ENCODE data around the gene GLRX5.

The GLRX5 gene

GRCh38 chr14:95553141-95553540 lies 18.3 kb downstream of the GLRX5 start:
- H3K4me1 ChIP-seq (ENCODE audit: insufficient read depth, insufficient read length), result no peaks in the 10 kb centered on the region
- H3K9ac ChIP-seq (ENCODE audit: insufficient read length, low read depth), result no peak overlapping the region
- H3K9me3 ChIP-seq (ENCODE audit: insufficient read depth, low read length), result 0 out of 2 replicates have a peak, but pooled peaks cover 6% of the 10 kb centered on the region
- H3K27me3 ChIP-seq (ENCODE audit: insufficient read depth, insufficient read length), result no peaks in the 10 kb centered on the region
- no peak for DNase-seq (ENCODE audit: low read depth, low spot score)
- TF ChIP-seq SUZ12 (IDR thresholded peaks at IDR 0.05; ENCODE audit: extremely low read depth, insufficient read depth, insufficient read length) (no peak), YY1 (IDR thresholded peaks at IDR 0.05; ENCODE audit: insufficient read depth, insufficient read length) (no peak), ZNF274 (IDR thresholded peaks at IDR 0.05; ENCODE audit: low read depth, low read length) (no peak)
- no peak overlapping the region for H3K4me3 ChIP-seq (ENCODE audit: insufficient read length, low read depth)
- no peaks in the 10 kb centered on the region for H3K36me3 ChIP-seq (ENCODE audit: insufficient read depth, insufficient read length, low read length)

GRCh38 chr14:95555053-95555452 lies 20.2 kb downstream of the GLRX5 start:
- TF ChIP-seq SUZ12 (IDR thresholded peaks at IDR 0.05; ENCODE audit: extremely low read depth, insufficient read depth, insufficient read length) (no peak), ZNF274 (IDR thresholded peaks at IDR 0.05; ENCODE audit: low read depth, low read length) (no peak)
- no peaks in the 10 kb centered on the region for H3K4me1 ChIP-seq (ENCODE audit: insufficient read depth, insufficient read length)

GRCh38 chr14:95557291-95557690 lies 22.4 kb downstream of the GLRX5 start:
- no peaks in the 10 kb centered on the region for H3K9me3 ChIP-seq (ENCODE audit: insufficient read depth, low read length)
- no peaks in the 10 kb centered on the region for H3K27me3 ChIP-seq (ENCODE audit: insufficient read depth, insufficient read length)
- no peak for TF ChIP-seq ZNF274 (IDR thresholded peaks at IDR 0.05; ENCODE audit: low read depth, low read length)
- TF ChIP-seq SUZ12 (IDR thresholded peaks at IDR 0.05; ENCODE audit: extremely low read depth, insufficient read depth, insufficient read length), result no peak
- TF ChIP-seq YY1 (IDR thresholded peaks at IDR 0.05; ENCODE audit: insufficient read depth, insufficient read length), result no peak
- no peaks in the 10 kb centered on the region for H3K36me3 ChIP-seq (ENCODE audit: insufficient read depth, insufficient read length, low read length)
- H3K4me3 ChIP-seq (ENCODE audit: insufficient read length, low read depth), result no peak overlapping the region
- DNase-seq (ENCODE audit: low read depth, low spot score), result no peak
- H3K4me1 ChIP-seq (ENCODE audit: insufficient read depth, insufficient read length), result no peaks in the 10 kb centered on the region
- H3K9ac ChIP-seq (ENCODE audit: insufficient read length, low read depth), result no peak overlapping the region

More at GRCh38 chr14:95555053-95555452, 20.2 kb downstream of the GLRX5 start:
- no peaks in the 10 kb centered on the region for H3K9me3 ChIP-seq (ENCODE audit: insufficient read depth, low read length)
- no peak overlapping the region for H3K4me3 ChIP-seq (ENCODE audit: insufficient read length, low read depth)
- no peak for DNase-seq (ENCODE audit: low read depth, low spot score)
- H3K9ac ChIP-seq (ENCODE audit: insufficient read length, low read depth), result no peak overlapping the region
- H3K27me3 ChIP-seq (ENCODE audit: insufficient read depth, insufficient read length), result no peaks in the 10 kb centered on the region
- H3K36me3 ChIP-seq (ENCODE audit: insufficient read depth, insufficient read length, low read length), result no peaks in the 10 kb centered on the region

GRCh38 chr14:95557832-95558231 lies 23.0 kb downstream of the GLRX5 start:
- TF ChIP-seq SUZ12 (IDR thresholded peaks at IDR 0.05; ENCODE audit: extremely low read depth, insufficient read depth, insufficient read length) (no peak), YY1 (IDR thresholded peaks at IDR 0.05; ENCODE audit: insufficient read depth, insufficient read length) (no peak), ZNF274 (IDR thresholded peaks at IDR 0.05; ENCODE audit: low read depth, low read length) (no peak)
- Histone ChIP-seq H3K36me3 (ENCODE audit: insufficient read depth, insufficient read length, low read length) (no peaks in the 10 kb centered on the region), H3K9me3 (ENCODE audit: insufficient read depth, low read length) (no peaks in the 10 kb centered on the region), H3K9ac (ENCODE audit: insufficient read length, low read depth) (no peak overlapping the region), H3K4me3 (ENCODE audit: insufficient read length, low read depth) (no peak overlapping the region), H3K27me3 (ENCODE audit: insufficient read depth, insufficient read length) (no peaks in the 10 kb centered on the region), H3K4me1 (ENCODE audit: insufficient read depth, insufficient read length) (no peaks in the 10 kb centered on the region)
- DNase-seq (ENCODE audit: low read depth, low spot score), result no peak

GRCh38 chr14:95559203-95559602 lies 24.4 kb downstream of the GLRX5 start:
- TF ChIP-seq SUZ12 (IDR thresholded peaks at IDR 0.05; ENCODE audit: extremely low read depth, insufficient read depth, insufficient read length) (no peak), YY1 (IDR thresholded peaks at IDR 0.05; ENCODE audit: insufficient read depth, insufficient read length) (no peak), ZNF274 (IDR thresholded peaks at IDR 0.05; ENCODE audit: low read depth, low read length) (no peak)
- DNase-seq (ENCODE audit: low read depth, low spot score), result no peak
- Histone ChIP-seq H3K9me3 (ENCODE audit: insufficient read depth, low read length) (no peaks in the 10 kb centered on the region), H3K27me3 (ENCODE audit: insufficient read depth, insufficient read length) (no peaks in the 10 kb centered on the region), H3K4me1 (ENCODE audit: insufficient read depth, insufficient read length) (no peaks in the 10 kb centered on the region), H3K4me3 (ENCODE audit: insufficient read length, low read depth) (no peak overlapping the region), H3K36me3 (ENCODE audit: insufficient read depth, insufficient read length, low read length) (no peaks in the 10 kb centered on the region), H3K9ac (ENCODE audit: insufficient read length, low read depth) (no peak overlapping the region)

GRCh38 chr14:95561001-95561412 lies 26.2 kb downstream of the GLRX5 start:
- Histone ChIP-seq H3K36me3 (ENCODE audit: insufficient read depth, insufficient read length, low read length) (no peaks in the 10 kb centered on the region), H3K4me3 (ENCODE audit: insufficient read length, low read depth) (no peak overlapping the region), H3K9me3 (ENCODE audit: insufficient read depth, low read length) (no peaks in the 10 kb centered on the region), H3K4me1 (ENCODE audit: insufficient read depth, insufficient read length) (no peaks in the 10 kb centered on the region), H3K27me3 (ENCODE audit: insufficient read depth, insufficient read length) (no peaks in the 10 kb centered on the region), H3K9ac (ENCODE audit: insufficient read length, low read depth) (no peak overlapping the region)
- TF ChIP-seq ZNF274 (IDR thresholded peaks at IDR 0.05; ENCODE audit: low read depth, low read length) (no peak), YY1 (IDR thresholded peaks at IDR 0.05; ENCODE audit: insufficient read depth, insufficient read length) (no peak), SUZ12 (IDR thresholded peaks at IDR 0.05; ENCODE audit: extremely low read depth, insufficient read depth, insufficient read length) (no peak)
- DNase-seq (ENCODE audit: low read depth, low spot score), result peak; percentile 78

- Histone ChIP-seq H3K4me1 (ENCODE audit: insufficient read depth, insufficient read length) (no peaks in the 10 kb centered on the region), H3K9me3 (ENCODE audit: insufficient read depth, low read length) (no peaks in the 10 kb centered on the region), H3K9ac (ENCODE audit: insufficient read length, low read depth) (no peak overlapping the region), H3K4me3 (ENCODE audit: insufficient read length, low read depth) (no peak overlapping the region), H3K36me3 (ENCODE audit: insufficient read depth, insufficient read length, low read length) (no peaks in the 10 kb centered on the region), H3K27me3 (ENCODE audit: insufficient read depth, insufficient read length) (no peaks in the 10 kb centered on the region)
- DNase-seq (ENCODE audit: low read depth, low spot score), result no peak
- TF ChIP-seq YY1 (IDR thresholded peaks at IDR 0.05; ENCODE audit: insufficient read depth, insufficient read length), result no peak
- TF ChIP-seq ZNF274 (IDR thresholded peaks at IDR 0.05; ENCODE audit: low read depth, low read length), result no peak
- TF ChIP-seq SUZ12 (IDR thresholded peaks at IDR 0.05; ENCODE audit: extremely low read depth, insufficient read depth, insufficient read length), result no peak
These were observed 28.2 kb downstream of the GLRX5 start for GRCh38 chr14:95562892-95563685.
